NCI-H2196 treated with DMSO at 0.1 percent for 48 hours (cell line): Measurements from ENCODE around the gene MRPS22.
A peak's percentile ranks its signal among the peaks of the same experiment; 100 is the strongest.
"Not testable (repeated sequence)": the region's sequence is repeated elsewhere in the genome, so short reads cannot be mapped to it uniquely, and the experiment has no call there.

ENCODE experiments used
- DNase-seq: peaks from one replicate; lab custom pipeline; 2025; ENCODE audit not compliant: unreplicated experiment; lab: John Stamatoyannopoulos, UW

MRPS22 gene

GRCh38 chr3:139334675-139335074, 9.1 kb upstream of the MRPS22 start:
- not testable (repeated sequence) for DNase-seq

- DNase-seq = no peak
Observed at GRCh38 chr3:139338405-139338804, 5.4 kb upstream of the MRPS22 start.

GRCh38 chr3:139339219-139339906, 4.5 kb upstream of the MRPS22 start:
- no peak for DNase-seq

GRCh38 chr3:139340784-139341183, 3.0 kb upstream of the MRPS22 start:
- no peak for DNase-seq

DNA sequence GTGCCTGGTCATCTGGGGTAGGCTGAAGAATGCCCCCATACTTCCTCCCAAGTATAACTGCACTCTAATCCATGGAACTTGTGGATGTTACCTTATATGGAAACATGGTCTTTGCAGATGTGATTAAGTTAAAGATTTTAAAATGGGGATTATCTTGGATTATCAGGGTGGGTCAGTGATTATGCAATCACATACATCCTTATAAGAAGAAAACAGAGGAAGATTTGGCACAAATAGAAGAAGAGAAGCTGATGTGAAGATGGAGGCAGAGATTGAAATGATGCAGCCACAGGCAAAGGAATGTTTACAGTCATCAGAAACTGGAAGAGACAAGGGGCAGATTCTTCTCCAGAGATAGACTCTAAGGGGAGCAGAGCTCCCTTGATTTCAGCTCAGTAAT, 1.8 kb upstream of the MRPS22 start:
- no peak for DNase-seq

DNA sequence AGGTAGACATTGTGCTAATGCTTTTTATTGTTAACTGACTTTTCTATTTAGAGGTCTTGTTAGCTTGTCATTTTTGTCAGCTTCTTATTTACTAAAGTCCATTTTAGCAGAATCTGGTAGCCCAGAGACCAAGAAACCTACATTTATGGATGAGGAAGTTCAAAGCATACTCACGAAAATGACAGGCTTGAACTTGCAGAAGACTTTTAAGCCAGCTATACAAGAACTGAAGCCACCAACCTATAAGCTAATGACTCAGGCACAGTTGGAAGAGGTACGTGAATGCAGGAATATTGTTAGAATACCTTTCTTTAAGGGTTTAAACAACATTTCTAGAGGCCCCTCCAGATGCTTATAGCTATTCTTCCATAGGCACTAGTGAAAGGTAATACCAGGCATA, 3.0 kb downstream of the MRPS22 start:
- DNase-seq = no peak

- DNase-seq = peak; percentile 30
Observed at GRCh38 chr3:139353920-139354556, 10.2 kb downstream of the MRPS22 start.

- DNase-seq = no peak
Observed at GRCh38 chr3:139354661-139355060, 10.8 kb downstream of the MRPS22 start.

DNA sequence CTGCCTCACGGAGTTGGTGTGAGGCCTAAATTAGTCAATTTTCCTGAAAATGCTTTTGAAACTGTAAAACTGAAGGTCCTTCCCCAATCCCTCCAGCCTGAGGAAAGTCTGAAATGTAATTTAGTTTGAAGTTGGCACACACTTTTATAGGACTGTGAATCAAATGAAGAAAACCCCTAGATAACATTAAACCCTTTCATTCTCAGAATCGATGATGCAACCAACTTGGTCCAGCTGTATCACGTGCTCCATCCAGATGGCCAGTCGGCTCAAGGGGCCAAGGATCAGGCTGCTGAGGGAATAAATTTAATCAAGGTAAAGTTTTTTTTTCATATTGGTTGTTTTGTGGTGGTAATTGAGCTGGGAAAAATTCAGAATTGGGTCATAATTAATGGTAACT, 11.7 kb downstream of the MRPS22 start:
- no peak for DNase-seq

- no peak for DNase-seq
Observed at GRCh38 chr3:139355891-139356290, 12.1 kb downstream of the MRPS22 start.

GRCh38 chr3:139357899-139358298, 14.1 kb downstream of the MRPS22 start:
- DNase-seq = no peak

GRCh38 chr3:139358841-139359562, 15.2 kb downstream of the MRPS22 start:
- DNase-seq = peak; percentile 79

- DNase-seq = no peak
Observed at GRCh38 chr3:139361276-139361675, 17.5 kb downstream of the MRPS22 start.

DNA sequence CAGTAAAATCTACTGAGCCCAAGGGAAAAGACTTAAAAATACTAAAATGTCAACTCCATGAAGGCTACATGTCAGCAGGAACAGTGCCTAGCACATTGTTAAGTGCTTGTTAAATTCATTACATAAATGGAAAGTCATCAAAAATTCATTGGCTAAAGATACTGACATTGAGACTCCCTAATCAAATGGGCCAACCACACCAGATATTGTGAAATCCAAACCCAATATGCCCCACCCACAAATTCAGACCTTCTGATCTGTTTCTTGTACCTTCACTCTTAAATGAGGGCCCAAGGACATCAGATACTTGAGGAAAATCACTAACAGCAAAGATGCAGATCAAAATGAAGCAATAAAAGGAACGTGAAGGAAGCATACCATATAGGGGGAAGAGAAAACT, 20.7 kb downstream of the MRPS22 start:
- DNase-seq = no peak

DNA sequence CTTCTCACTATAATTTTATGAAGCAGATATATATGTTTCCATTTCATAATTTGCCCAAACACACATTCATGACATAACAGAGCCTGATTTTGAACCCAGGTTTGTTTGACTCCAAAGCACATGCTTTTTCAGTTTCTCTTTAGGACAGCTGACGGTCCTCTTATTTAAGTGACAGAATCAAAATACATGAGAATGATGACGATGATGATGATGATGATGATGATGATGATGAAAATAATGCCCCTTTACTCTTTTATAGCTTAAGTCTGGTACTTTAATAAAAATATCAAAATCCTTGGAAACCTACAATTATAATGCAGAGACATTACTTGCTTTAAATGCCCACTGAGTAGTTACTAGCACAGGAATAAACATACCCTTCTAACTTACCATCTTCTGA, 30.3 kb downstream of the MRPS22 start:
- DNase-seq = no peak

DNA sequence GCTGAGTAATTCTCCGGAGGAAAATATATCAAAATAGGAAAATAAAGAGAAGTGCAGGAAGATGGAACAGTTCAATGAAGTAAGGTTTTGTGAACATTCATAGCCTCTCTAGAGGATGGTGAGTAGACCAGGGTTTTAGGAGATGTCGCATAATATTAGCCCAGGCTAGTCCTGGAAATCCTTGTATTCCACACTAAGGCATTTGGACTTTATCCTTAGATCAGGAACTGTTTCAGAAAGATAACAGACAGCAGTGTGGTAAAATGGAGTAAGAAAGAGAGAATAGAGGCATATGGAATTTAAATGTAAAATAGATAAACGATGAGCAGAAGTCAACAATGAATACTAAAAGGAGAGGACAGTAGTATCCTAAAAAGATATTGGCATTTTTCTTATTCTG, 33.6 kb downstream of the MRPS22 start:
- DNase-seq = no peak

DNA sequence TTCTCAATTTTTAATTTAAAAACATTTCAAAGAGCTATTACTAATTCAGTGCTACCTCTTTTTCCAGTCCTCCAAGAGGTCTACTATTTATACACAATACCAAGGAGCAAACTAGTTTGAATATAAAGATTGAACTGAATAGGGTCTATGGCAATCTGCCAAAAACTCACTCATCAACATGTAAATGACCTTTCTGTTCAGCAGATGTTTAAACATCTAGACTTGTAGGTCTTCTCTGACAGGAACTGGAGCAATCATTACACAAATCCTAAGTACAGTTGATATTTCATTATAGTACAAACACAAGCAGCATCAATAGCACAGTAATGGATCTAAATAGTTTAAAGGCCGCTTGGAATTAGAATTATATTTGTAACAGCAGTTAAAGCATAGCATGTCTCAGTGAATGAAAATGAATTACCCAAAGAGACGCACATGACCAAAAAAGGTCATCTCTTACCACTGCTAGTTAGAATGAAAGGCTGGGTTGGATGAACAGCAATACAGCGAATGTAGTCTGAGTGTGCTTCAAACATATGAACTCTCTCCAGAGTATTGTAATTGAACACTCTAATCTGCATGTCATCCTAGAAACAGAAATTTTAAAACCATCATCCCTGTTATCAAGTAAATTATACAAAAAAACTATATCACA, 34.9 kb downstream of the MRPS22 start:
- peak; percentile 41 for DNase-seq

DNA sequence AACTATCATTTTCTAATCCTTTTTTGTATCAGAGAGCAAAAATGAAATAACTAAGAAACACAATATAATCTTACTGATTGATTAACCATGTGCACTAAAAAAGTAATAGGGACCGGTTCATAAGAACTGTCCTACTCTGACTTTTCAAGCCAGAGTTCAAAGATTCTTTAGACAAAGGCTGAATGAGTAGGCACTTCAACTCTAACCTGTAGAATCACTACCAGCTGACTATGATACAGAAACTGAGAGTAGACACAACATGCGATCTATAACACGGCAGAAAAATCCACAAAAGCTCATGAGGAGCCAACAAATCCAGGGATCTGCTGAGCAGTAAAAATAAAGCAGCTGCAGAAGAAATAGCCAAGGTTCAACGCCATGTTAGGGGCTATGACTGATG, 36.8 kb downstream of the MRPS22 start:
- DNase-seq = no peak

DNA sequence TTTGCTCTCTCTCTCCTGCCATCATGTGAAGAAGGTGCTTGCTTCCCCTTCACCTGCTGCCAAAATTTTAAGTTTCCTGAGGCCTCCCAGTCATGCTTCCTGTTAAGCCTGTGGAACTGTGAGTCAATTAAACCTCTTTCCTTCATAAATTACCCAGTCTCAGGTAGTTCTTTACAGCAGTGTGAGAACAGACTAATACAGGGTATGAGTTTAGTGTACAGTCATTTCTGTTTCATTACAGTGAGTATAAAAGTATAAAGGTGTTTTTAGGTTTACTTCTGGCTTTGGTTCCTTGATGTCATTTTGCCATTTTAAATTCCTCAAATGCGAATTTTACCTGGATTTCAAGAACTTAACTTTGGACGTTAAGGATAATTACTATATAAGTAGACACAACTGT, 38.5 kb downstream of the MRPS22 start:
- not testable (repeated sequence) for DNase-seq

- no peak for DNase-seq
Observed at GRCh38 chr3:139388077-139388476, 44.3 kb downstream of the MRPS22 start.

- no peak for DNase-seq
Observed at GRCh38 chr3:139388821-139389551, 45.2 kb downstream of the MRPS22 start.
